ENCODE data around the gene FREY1. TPM values are rescaled to one million over a fixed set of nuclear protein-coding genes. Genes with fewer than 3 reads are reported as not detected.
"Not testable (repeated sequence)": the region's sequence is repeated elsewhere in the genome, so short reads cannot be mapped to it uniquely, and the experiment has no call there.

Gene FREY1
- total RNA-seq, 1 donor from 2014 or later, result 0.53 TPM

DNA sequence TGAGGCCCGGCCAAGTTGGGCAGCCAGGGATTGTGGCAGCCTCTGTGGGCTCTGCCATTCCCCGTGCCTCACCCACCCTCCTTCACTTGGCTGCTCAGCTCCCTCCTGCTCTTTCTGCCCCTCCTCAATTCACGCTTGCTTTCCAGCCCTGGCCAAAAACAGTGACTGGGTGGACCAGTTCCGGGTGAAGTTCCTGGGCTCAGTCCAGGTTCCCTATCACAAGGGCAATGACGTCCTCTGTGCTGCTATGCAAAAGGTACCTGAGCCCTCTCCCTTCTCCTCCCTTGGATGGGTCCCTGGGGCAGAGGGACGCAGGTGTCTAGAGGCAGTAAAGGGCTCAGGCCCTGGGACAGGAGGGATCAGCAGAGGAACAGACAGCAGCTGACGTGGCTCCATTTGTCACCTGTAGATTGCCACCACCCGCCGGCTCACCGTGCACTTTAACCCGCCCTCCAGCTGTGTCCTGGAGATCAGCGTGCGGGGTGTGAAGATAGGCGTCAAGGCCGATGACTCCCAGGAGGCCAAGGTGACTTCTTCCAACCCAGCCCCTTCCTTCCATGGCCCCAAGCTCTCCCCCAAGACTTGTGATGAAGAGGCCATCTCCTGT, 2.7 kb downstream of the FREY1 start:
- Histone ChIP-seq H3K27ac (no peak overlapping the region), H3K9me3 (no peaks in the 10 kb centered on the region), H3K36me3 (peaks cover 5% of the 10 kb centered on the region), H3K4me3 (no peak overlapping the region), H3K27me3 (ENCODE audit: low read depth) (peaks cover 10% of the 10 kb centered on the region), H3K4me1 (peaks cover 11% of the 10 kb centered on the region)
- intact Hi-C loops (cut with DNase I), result no loop called here
- DNase-seq (no peak), ATAC-seq (no peak)
- TF ChIP-seq, protein P1, sequence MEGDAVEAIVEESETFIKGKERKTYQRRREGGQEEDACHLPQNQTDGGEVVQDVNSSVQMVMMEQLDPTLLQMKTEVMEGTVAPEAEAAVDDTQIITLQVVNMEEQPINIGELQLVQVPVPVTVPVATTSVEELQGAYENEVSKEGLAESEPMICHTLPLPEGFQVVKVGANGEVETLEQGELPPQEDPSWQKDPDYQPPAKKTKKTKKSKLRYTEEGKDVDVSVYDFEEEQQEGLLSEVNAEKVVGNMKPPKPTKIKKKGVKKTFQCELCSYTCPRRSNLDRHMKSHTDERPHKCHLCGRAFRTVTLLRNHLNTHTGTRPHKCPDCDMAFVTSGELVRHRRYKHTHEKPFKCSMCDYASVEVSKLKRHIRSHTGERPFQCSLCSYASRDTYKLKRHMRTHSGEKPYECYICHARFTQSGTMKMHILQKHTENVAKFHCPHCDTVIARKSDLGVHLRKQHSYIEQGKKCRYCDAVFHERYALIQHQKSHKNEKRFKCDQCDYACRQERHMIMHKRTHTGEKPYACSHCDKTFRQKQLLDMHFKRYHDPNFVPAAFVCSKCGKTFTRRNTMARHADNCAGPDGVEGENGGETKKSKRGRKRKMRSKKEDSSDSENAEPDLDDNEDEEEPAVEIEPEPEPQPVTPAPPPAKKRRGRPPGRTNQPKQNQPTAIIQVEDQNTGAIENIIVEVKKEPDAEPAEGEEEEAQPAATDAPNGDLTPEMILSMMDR (IDR thresholded peaks at IDR 0.05), result no peak

DNA sequence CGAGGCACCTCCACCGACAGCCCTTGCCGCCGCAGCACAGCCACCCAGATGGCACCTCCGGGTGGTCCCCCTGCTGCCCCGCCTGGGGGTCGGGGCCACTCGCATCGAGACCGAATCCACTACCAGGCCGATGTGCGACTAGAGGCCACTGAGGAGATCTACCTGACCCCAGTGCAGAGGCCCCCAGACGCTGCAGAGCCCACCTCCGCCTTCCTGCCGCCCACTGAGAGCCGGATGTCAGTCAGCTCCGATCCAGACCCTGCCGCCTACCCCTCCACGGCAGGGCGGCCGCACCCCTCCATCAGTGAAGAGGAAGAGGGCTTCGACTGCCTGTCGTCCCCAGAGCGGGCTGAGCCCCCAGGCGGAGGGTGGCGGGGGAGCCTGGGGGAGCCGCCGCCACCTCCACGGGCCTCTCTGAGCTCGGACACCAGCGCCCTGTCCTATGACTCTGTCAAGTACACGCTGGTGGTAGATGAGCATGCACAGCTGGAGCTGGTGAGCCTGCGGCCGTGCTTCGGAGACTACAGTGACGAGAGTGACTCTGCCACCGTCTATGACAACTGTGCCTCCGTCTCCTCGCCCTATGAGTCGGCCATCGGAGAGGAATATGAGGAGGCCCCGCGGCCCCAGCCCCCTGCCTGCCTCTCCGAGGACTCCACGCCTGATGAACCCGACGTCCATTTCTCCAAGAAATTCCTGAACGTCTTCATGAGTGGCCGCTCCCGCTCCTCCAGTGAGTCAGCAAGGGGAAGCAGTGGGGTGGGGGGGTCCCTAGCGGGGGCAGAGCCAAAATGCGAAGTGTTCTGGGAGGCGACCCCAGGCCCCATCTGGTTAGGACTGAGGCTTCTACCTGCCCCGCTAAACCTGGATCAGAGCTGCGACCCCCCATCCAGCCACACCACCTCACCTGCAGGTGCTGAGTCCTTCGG, 4.4 kb downstream of the FREY1 start:
- Histone ChIP-seq H3K27ac (no peak overlapping the region), H3K9me3 (no peaks in the 10 kb centered on the region), H3K4me3 (no peak overlapping the region), H3K27me3 (ENCODE audit: low read depth) (peaks cover 19% of the 10 kb centered on the region), H3K36me3 (no peaks in the 10 kb centered on the region), H3K4me1 (peaks cover 17% of the 10 kb centered on the region)
- intact Hi-C loops (cut with DNase I), result no loop called here
- TF ChIP-seq, protein P1 (IDR thresholded peaks at IDR 0.05), result no peak
- DNase-seq (no peak), ATAC-seq (no peak)

DNA sequence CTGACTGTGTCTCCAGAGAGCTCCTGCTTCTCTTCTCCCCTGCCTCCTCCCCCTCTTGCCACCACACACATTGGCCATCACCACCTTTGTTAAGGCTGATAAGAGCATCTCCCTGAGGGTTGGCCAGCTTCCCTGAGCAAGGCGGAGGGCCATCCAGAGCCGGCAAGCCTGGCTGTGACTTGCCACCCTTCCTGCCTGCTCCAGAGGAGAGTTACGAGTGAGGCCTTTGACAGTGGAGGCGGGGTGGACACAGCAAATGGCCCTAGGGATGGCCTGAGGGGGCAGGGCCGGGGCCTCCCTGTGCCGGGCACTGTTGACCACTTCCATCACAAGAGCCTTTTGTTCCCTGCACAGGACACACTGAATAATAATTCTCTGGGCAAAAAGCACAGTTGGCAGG, 5.4 kb downstream of the FREY1 start:
- H3K27me3 ChIP-seq (ENCODE audit: low read depth), result peaks cover 19% of the 10 kb centered on the region
- DNase-seq, result no peak
- no peaks in the 10 kb centered on the region for H3K36me3 ChIP-seq
- no peak for ATAC-seq
- peaks cover 17% of the 10 kb centered on the region for H3K4me1 ChIP-seq
- no peak overlapping the region for H3K27ac ChIP-seq
- H3K9me3 ChIP-seq, result no peaks in the 10 kb centered on the region
- TF ChIP-seq, protein P1 (IDR thresholded peaks at IDR 0.05), result no peak
- H3K4me3 ChIP-seq, result no peak overlapping the region
- intact Hi-C loops (cut with DNase I), result no loop called here

DNA sequence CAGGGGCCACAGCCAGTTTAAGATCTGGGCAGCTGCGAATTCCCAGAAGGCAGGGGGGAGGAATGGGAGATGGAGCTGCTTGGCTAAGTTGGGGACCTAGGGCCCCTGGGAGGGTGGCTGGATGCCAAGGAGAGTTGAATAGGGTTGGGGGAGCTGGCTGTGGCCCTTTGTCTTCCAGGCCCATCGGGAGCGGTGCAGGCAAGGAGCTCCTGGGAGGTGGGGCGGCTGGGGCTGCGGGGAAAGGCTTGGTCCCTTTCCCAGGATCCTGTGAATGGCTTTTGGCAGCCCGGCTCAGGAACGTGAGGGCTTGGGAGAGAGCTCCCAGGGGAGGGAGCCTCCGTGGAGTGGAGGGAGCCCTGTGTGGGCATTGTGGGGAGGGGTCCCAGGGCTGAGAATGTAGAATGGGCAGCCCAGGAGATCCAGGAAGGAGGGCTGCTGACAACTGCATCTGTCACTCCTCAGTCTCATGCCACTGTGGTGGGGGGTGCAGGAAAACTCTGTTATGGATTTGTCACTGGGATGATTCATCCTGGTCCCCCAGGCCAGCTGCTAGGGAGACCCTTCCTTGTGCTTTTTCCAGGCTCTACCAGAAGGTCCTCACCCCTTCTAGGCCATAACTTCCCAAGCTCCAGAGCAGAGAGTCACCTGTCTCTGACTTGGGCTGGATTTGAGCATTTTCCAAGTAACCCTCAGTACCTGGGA, 6.0 kb downstream of the FREY1 start:
- Histone ChIP-seq H3K27me3 (ENCODE audit: low read depth) (peaks cover 24% of the 10 kb centered on the region), H3K9me3 (no peaks in the 10 kb centered on the region), H3K27ac (no peak overlapping the region), H3K4me1 (peaks cover 17% of the 10 kb centered on the region), H3K4me3 (peak overlapping the region; percentile 59), H3K36me3 (no peaks in the 10 kb centered on the region)
- peak in 1 of 2 donors; percentile 2 for ATAC-seq
- intact Hi-C loops (cut with DNase I), result no loop called here
- DNase-seq, result no peak
- TF ChIP-seq, protein P1 (IDR thresholded peaks at IDR 0.05), result no peak

GRCh38 chr11:45900175-45900800, 6.8 kb downstream of the FREY1 start:
- H3K36me3 ChIP-seq; H3K9me3 ChIP-seq; DNase-seq; intact Hi-C loops (cut with DNase I); H3K27ac ChIP-seq: not testable (repeated sequence)
- ATAC-seq, result peak; percentile 4 to 48
- H3K4me3 ChIP-seq, result peak overlapping the region; percentile 59
- H3K27me3 ChIP-seq (ENCODE audit: low read depth), result peaks cover 27% of the 10 kb centered on the region
- peaks cover 17% of the 10 kb centered on the region for H3K4me1 ChIP-seq

All from lower lobe of right lung (tissue), 2 donors.